HG02571 (cell line): ENCODE data around the gene SLC7A8.
"Not testable (repeated sequence)": the region's sequence is repeated elsewhere in the genome, so short reads cannot be mapped to it uniquely, and the experiment has no call there.

Experiments
- ATAC-seq: cut with Tn5 transposase; IDR thresholded peaks from one replicate; pipeline ENCODE4 v1.9.1; 2021; ENCODE audit warnings: mild to moderate bottlenecking, moderate library complexity; ENCODE audit not compliant: unreplicated experiment

The SLC7A8 gene

GRCh38 chr14:23115918-23116317 is 67.5 kb downstream of the SLC7A8 start:
- ATAC-seq, result no peak

GRCh38 chr14:23115039-23115731 is 68.3 kb downstream of the SLC7A8 start:
- no peak for ATAC-seq

- no peak for ATAC-seq
These were observed 68.8 kb downstream of the SLC7A8 start for GRCh38 chr14:23114669-23115038.

- no peak for ATAC-seq
These were observed 69.4 kb downstream of the SLC7A8 start for GRCh38 chr14:23114120-23114458.

GRCh38 chr14:23113431-23114119 is 69.9 kb downstream of the SLC7A8 start:
- no peak for ATAC-seq

- ATAC-seq, result no peak
These were observed 70.9 kb downstream of the SLC7A8 start for GRCh38 chr14:23112359-23113178.

GRCh38 chr14:23110579-23111365 is 72.7 kb downstream of the SLC7A8 start:
- ATAC-seq, result no peak

GRCh38 chr14:23109769-23110168 is 73.7 kb downstream of the SLC7A8 start:
- no peak for ATAC-seq

GRCh38 chr14:23108169-23108568 is 75.3 kb downstream of the SLC7A8 start:
- ATAC-seq, result not testable (repeated sequence)

GRCh38 chr14:23107620-23108019 is 75.8 kb downstream of the SLC7A8 start:
- ATAC-seq, result not testable (repeated sequence)

GRCh38 chr14:23106747-23107045 is 76.8 kb downstream of the SLC7A8 start:
- ATAC-seq, result no peak

- no peak for ATAC-seq
These were observed 78.1 kb downstream of the SLC7A8 start for GRCh38 chr14:23105348-23105824.

GRCh38 chr14:23104591-23105347 is 78.7 kb downstream of the SLC7A8 start, which contains the start of gene CIROP:
TSS of gene CIROP (minus strand) at chr14:23104989. CDS start at chr14:23104920, 69 bp downstream.
- ATAC-seq, result no peak

- ATAC-seq, result no peak
These were observed 79.3 kb downstream of the SLC7A8 start for GRCh38 chr14:23104070-23104590.

- ATAC-seq, result no peak
These were observed 79.9 kb downstream of the SLC7A8 start for GRCh38 chr14:23103581-23103980.

- ATAC-seq, result no peak
These were observed 80.7 kb downstream of the SLC7A8 start for GRCh38 chr14:23102801-23103200.

- ATAC-seq, result no peak
These were observed 81.4 kb downstream of the SLC7A8 start for GRCh38 chr14:23101986-23102625.

- ATAC-seq, result no peak
These were observed 82.1 kb downstream of the SLC7A8 start for GRCh38 chr14:23101213-23101970.
